Iris pigment epithelial cell (primary cell): ENCODE results near the gene C18orf54.
A peak's percentile ranks its signal among the peaks of the same experiment; 100 is the strongest.
"Not testable (repeated sequence)": the region's sequence is repeated elsewhere in the genome, so short reads cannot be mapped to it uniquely, and the experiment has no call there.

ENCODE experiments used
- DNase-seq: peaks from one replicate; pipeline ENCODE4 v3.0.0-alpha.2; 2011; ENCODE audit warnings: low read depth

The C18orf54 gene

GRCh38 chr18:54386800-54387495 is 29.2 kb downstream of the C18orf54 start:
- DNase-seq = not testable (repeated sequence)

DNA sequence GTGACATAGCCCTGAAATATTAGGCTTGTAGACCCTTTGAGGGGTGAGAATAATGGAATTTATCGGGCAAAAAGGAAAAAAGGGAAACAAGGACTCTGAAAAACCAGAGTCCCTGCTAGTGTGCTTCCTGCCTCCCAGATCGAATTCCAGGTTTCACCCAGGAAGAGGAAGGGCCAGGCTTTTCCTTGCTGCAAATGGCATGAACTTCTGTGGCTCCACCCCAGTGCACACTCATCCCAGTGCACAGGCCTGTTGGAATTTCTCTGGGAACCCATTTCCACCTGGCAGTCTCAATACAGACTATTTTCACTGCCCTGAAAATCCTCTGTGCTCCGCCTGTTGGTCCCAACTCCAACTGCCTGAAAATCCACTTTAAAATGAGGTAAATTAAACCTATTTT is 29.9 kb downstream of the C18orf54 start:
- DNase-seq = no peak

- peak; percentile 91 for DNase-seq
Measured at GRCh38 chr18:54388203-54389142, 30.8 kb downstream of the C18orf54 start.

DNA sequence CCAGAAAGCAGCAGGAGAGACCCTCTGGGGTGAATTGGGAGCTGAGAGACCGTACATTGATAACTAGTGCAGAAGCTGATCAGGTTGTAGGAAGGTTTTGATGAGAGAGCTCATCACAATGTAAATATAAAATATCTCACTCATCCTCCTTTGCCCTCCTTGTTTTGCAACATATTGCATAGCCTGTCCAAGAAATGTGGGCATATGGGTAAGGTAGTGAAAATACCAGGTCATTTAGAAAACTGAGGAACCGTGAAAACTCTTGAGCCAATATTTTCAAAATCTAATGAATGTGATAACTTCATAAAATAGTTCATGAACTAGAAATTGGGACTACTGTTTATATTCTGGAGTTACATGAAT is 31.4 kb downstream of the C18orf54 start:
- peak; percentile 1 for DNase-seq

DNA sequence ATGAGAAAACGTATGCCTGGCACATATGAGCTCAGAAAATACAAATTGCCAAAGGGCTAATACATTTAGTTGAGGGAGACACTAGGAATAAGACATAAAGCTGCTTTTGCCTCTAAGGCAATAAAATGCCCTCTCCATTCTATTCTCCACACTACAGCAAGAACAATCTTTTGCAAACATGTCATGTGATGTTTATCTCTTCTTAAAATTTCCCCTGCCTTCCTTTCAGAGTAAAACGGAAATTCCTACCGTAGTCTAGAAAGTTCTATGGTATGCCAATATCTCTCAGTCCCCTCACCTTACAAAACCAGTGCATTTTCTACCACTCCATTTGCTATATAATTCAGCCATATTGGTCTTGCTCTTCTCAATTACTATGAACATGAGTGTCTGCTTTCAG is 33.1 kb downstream of the C18orf54 start:
- peak; percentile 9 for DNase-seq

DNA sequence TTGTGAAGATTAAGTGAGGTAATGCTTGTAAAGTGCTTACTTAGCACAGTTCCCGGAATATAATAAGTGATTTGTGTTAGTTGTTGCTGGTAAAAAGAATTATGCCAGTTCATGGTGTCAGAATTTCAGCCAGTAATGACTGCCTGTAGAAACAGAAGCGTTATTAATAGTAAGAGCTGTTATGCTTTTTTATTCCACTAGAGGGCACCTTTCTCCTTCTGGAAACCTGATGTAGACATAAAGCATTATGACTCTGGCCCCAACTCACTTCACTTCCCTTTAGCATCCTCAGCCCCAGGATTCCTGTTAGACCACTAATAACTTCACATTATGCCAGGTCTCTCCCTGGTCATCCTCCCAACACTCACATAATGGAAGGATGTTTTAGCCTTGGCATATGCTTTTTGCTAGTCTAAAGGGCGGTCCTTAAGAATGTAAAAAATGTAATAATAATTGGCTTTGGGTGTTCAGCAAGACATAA is 34.9 kb downstream of the C18orf54 start:
- peak; percentile 68 for DNase-seq

DNA sequence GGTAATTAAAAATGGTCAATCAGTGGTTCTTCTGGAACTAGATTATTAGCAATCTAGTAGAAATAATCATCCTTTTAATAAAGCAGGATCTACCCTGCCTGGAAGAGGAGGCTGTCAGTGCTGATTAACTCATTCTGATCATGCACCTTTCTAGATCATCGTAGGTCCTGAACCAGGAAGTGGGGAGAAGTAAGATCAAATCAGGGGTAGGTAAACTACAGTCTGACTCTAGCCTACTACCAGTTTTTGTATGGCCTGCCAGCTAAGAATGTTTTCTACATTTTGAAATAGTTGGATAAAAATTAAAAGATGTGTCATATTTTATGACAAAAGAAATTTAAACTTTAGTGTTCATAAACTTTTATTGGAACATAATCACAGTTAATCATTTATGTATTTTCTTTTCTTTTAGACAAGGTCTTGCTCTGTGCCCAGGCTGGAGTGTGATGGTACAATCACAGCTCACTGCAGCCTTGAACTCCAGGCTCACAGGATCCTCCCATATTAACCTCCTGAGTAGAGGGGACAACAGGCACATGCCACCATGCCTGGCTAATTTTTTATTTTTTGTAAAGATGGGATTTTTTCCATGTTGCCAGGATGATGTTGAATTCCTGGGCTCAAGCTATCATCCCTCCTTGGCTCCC is 36.1 kb downstream of the C18orf54 start:
- DNase-seq = no peak

DNA sequence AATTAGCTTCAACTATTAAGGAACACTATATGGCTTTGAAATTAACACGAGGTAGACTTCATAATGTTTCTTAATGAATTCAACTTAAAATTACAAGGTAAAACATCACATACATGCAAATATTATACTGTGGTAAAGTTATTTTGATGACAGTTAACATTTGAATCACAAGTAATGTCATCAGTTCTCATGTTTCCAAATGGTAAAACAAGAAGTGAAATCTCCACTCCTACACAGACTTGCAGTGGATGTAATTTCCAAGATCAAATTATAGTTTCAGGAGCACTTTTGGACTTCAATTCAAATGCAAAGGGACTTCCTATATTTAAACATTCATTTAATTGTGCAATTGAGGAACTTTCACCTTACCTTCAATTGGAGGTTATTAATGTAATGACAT is 39.1 kb downstream of the C18orf54 start:
- DNase-seq = no peak

- DNase-seq = no peak
Measured at GRCh38 chr18:54405290-54405689, 47.6 kb downstream of the C18orf54 start.

DNA sequence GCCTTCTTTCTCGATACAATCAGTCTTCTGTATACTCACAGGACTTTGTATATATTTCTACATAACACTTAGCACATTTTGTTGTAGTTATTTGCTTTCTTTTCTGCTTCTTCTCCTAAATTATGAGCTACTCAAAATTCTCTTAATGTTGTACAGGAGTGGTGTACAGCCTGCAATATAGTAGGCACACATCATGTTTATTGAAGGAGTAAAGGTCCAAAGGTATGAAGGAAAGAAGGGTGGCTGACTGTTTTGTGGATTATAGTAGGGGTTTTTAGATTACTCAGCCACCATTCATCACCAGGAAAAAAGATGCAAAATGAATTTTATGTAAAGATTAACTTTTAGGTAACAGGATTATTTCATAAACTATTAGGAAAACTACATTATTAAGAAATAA is 54.1 kb downstream of the C18orf54 start:
- DNase-seq = no peak

DNA sequence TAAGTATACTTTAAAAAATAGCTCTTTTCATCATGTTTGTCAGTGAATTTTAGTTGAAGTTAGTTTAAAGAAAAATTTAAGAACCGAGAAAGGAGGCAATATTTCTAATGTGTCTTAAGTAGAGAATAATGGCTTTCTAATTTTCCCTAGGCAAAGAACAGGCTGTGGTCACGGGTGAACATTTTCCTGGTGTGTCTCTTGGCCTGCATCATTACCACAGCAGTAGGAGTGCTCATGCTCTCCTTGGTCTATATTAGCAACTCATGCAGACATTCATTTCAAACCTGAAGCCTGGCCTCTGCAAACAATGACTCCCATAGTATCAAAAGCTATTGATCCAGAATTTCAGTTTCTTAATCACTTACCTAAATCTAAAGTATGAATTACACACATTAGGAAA is 57.4 kb downstream of the C18orf54 start:
- no peak for DNase-seq

DNA sequence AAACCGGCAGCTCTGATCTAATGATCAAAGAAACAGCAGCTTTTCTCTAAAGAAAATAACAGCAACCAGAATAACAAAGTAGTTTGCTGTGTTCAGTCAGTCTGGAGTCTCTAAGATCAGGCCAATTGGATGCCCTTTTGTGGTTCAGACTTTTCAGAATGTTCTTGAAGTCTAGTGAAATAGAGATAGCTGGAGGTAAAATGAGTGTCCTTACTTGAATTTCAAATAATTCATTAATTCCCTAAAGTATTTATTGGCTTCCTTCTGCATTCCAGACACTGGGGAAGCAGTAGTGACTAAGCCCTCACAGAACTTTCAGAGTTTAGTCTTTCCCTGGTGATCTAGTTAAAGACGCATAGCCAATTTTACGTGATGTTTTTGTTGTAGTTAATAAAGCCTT is 58.7 kb downstream of the C18orf54 start:
- peak; percentile 92 for DNase-seq

DNA sequence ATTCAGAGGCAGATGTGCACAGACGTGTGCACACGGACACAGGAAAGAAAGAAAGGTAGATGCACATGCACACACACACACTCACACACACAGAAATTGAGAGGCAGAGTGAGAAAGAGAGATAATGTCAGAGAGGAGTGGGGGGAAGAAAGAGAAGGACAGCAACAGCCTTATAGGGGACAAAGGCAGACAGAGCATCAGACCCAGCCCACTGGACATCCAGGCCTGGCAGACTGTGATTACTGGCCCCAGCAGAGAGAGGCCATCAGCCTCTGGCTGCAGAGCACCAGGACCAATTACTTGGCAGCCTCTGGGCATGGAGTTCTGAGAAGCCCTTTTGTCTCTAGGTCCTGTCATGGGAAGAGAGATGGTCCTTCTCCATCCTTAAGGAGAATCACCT is 66.1 kb downstream of the C18orf54 start:
- DNase-seq = no peak

DNA sequence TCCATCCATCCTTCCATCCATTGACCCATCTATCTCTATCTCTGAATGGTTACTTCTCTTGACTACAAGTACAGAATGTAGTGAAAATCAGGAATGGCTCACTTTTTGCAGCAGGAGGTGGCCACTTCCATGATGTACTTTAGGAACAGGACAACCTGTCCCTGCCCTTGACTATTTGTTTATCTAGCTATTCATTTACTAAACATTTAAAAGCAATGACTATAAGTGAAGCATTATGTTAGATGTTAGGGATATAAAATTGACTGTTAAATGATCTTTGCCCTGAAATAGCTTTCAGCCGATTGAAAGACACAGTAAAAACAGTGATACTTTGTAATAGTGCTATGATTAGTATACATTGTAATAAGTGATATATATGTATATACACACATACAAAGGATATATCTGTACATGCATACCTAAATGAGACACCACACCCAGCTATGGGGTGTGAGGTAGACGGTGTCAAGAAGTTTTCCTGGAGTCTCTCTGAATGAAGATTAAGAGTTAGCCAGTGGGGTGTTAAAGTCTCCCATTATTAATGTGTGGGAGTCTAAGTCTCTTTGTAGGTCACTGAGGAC is 68.5 kb downstream of the C18orf54 start:
- no peak for DNase-seq
